Measurements from ENCODE around the gene SHC4.
"Not testable (repeated sequence)": the region's sequence is repeated elsewhere in the genome, so short reads cannot be mapped to it uniquely, and the experiment has no call there.

Gene SHC4

DNA sequence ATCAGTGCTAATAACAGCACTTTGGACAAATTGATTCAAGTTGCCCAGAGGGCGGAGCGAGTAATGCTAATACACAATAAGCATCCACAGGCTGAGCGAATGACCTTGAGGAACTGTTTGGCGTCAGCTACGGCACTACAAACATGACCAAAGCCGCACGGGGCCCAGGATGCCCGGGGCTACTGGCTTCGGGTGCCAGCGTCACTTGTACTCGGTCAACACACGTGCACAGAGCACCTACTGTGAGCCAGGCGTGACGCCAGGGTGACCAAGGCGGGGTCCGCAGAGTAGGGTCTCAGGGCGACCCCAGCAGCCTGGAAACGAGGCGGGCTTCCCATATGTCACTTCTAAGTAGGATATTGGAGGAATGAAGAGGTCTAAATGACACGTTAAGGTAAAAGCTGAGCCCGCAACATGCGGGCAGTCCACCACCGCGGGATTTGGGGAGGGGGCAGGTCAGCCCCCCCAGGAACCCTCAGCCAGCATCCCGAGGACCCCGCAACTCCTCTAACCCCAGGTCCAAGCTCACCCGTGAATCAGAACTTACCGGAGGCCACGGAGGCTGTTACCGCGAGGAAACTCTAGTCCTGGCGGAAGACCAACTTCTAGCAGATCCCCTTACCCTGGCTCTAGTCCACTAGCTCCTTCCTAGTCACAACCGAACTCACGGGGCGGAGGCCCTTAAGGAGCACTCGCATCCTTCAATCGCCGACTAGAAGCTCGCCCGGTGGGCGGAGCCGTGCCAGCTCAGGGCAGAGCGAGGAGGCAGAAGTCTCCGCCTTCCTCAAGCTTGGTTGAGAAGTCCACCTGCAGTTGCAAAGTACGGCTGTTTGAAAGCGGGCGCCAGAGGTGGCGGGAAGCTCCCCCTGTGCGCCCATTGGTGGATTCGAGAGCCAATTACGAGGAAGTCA, 153.1 kb downstream of the SHC4 start, which contains the start of gene CEP152:
TSS of gene CEP152 (minus strand) at position 656 of the 911 bp plus-strand sequence. CDS start 5,420 bp downstream, outside the sequence.
- peak within 1 kb of the TSS in 14 of 21 experiments; percentile 18 to 76 (median 60) for H3K27ac ChIP-seq

DNA sequence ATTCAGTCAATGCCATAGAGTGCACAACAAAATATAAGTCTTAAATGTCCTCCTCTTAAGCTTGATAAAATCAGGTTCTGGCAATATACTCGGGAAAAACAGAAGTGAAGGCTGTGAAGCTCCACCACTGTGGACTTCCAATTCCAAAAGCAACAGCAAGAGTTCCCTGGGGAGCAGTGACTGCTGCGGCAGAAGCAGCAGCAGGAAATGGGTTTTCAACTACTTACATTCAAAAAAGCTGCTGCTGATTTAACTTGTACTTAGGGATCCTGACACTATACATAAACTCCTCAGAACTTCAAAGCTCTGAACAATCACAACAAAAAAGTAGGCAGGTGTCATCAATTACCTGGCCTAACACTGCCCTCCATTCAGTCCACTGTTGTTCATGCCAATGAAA, 157.6 kb downstream of the SHC4 start:
- no peak overlapping the region for H3K27ac ChIP-seq
- no peak overlapping the region for H3K4me3 ChIP-seq

More for the DNA sequence above, 153.1 kb downstream of the SHC4 start, which contains the start of gene CEP152:
- H3K4me3 ChIP-seq, result peak within 1 kb of the TSS; percentile 50 to 87 (median 67)

DNA sequence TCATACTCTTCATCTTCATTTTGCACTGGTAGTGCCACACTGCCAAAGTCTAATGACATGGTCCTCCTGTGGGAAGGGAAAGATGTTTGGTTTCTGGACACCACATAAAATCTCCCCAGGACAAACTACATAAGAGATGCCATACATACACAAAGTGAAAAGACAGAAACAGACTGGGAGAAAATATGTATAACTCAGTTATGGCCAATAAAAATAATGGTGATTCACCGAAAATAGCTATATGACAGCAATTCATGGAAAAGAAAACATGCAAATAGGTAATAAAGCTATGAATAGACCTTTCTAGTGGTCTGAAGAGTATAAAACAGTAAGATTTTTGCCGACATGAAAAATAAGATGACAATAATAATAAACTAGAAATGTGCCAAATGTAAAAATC, 158.1 kb downstream of the SHC4 start:
- no peak overlapping the region for H3K27ac ChIP-seq
- no peak overlapping the region for H3K4me3 ChIP-seq

DNA sequence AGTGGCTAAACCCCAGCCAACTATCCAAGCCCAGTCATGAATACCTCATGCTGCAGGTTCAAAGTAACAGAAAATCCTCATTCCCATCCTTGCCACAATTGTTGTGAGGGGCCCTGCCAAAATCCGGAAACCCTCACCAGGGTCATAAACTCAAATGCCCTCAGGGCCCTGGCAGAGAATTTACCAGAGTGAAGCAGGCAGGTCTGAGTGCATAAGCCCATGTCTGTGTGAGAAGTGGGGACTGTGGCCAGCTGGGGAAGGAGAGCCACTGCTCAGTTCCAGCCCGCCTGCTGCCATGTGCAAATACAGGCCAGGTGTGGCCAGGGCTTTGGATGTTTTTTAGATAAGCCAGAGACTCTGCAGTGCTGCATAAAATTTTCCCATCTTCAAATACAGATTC, 159.8 kb downstream of the SHC4 start:
- Histone ChIP-seq H3K27ac (no peak overlapping the region), H3K4me3 (no peak overlapping the region)

DNA sequence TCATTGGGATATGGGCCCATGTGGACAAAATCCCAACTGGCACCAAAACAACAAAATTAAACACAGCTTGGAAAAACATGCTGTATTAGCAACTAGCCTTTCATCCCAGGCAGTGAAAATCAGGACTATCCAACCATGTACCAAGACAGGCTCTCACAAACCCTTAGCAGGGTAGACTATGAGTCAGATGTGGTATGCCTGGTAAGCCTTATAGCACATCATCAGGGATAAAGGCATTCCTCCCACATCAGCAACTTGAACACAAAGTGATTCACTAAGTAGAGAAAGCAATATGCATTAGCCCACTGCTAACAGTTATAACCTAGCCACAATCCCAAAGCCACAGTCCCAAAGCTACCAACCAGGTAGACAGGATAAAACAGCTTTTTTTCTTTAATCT, 160.9 kb downstream of the SHC4 start:
- Histone ChIP-seq H3K27ac (no peak overlapping the region), H3K4me3 (no peak overlapping the region)

- peak overlapping the region in 1 of 21 experiments; percentile 23 for H3K27ac ChIP-seq
- H3K4me3 ChIP-seq, result no peak overlapping the region
These were observed 161.5 kb downstream of the SHC4 start for GRCh38 chr15:48802257-48802656.

- H3K27ac ChIP-seq, result peak overlapping the region in 1 of 21 experiments; percentile 34
- no peak overlapping the region for H3K4me3 ChIP-seq
These were observed 162.8 kb downstream of the SHC4 start for GRCh38 chr15:48800811-48801455.

DNA sequence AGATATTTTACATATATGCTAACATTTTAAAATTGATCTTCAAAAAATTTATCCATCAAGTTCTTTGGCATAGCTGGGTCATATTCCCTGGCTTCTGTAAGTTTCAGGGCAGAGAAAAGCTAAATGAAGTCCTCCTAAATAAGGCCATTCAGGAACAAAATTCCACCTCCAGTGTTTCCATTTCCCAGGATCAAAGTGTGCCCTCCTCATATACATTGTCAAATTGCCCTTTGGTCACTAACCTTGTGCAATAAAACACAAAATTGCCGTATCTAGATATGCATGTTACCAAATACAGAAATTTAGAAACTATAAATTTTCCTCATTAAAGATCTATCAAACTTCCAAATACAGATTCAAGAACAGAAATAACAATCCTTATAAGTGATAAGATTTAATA, 163.5 kb downstream of the SHC4 start:
- H3K4me3 ChIP-seq, result no peak overlapping the region
- H3K27ac ChIP-seq, result peak overlapping the region in 1 of 21 experiments; percentile 34

DNA sequence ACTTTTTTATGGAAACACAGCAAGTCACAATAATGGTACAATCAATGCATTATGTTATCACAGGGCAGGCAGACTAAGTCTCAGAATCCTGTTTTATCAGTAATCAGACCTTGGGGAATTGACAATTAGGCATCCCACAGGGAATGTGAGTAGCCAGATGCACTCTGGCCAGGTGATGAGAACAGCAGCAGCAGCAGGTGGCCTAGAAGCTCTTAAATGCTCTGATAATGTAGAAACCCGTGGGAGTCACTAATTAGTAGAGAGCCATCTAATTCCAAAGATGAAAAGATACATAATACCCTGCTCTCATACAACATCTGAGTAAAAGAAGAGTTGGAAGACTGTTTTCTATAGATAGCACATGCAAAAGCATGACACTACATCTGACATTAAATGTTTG, 165.4 kb downstream of the SHC4 start:
- Histone ChIP-seq H3K4me3 (no peak overlapping the region), H3K27ac (no peak overlapping the region)

DNA sequence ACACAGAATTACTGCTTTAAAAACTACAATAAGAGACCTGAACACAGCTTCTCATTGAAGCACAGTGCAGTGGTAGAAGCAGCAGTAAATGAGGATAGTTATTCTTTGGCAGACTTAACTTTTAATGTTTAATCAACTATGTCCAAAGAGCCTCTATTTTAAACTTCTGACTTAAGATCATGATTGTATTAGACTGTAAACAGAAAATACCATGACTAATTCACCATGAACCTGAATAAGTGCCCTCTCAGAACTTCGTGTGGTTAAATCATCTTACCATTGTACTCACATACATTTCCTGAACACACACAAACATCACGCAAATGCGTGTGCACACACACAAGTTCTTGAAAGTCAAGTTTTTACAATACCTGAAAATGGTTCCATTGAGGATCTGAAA, 166.8 kb downstream of the SHC4 start:
- Histone ChIP-seq H3K4me3 (no peak overlapping the region), H3K27ac (no peak overlapping the region)

- H3K4me3 ChIP-seq, result no peak overlapping the region
These were observed 167.2 kb downstream of the SHC4 start for GRCh38 chr15:48796521-48796920.

GRCh38 chr15:48795901-48796300, 167.8 kb downstream of the SHC4 start:
- Histone ChIP-seq H3K4me3 (no peak overlapping the region), H3K27ac (no peak overlapping the region)

More at GRCh38 chr15:48796521-48796920, 167.2 kb downstream of the SHC4 start:
- H3K27ac ChIP-seq, result no peak overlapping the region

GRCh38 chr15:48794697-48795134, 169.0 kb downstream of the SHC4 start:
- Histone ChIP-seq H3K4me3 (no peak overlapping the region), H3K27ac (peak overlapping the region in 9 of 21 experiments; percentile 46 to 72 (median 54))

DNA sequence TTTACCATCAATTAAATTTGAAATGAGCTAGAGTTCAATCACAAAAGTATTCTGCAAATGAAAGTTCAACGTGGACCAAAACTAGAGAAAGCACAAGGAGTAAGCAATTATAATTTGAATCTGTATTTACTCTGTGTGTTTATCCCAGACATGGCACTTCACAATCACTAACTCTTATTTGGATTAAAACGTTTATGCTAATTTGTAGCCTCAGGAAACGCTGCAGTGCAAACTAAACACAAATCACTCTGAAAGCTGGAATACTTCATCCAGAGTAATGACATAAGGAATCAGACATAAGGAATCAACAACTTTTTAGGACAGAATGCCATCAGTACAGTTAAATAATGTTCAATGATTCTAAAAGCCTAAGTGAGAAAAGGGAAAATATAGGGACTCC, 171.3 kb downstream of the SHC4 start:
- Histone ChIP-seq H3K27ac (no peak overlapping the region), H3K4me3 (no peak overlapping the region)

DNA sequence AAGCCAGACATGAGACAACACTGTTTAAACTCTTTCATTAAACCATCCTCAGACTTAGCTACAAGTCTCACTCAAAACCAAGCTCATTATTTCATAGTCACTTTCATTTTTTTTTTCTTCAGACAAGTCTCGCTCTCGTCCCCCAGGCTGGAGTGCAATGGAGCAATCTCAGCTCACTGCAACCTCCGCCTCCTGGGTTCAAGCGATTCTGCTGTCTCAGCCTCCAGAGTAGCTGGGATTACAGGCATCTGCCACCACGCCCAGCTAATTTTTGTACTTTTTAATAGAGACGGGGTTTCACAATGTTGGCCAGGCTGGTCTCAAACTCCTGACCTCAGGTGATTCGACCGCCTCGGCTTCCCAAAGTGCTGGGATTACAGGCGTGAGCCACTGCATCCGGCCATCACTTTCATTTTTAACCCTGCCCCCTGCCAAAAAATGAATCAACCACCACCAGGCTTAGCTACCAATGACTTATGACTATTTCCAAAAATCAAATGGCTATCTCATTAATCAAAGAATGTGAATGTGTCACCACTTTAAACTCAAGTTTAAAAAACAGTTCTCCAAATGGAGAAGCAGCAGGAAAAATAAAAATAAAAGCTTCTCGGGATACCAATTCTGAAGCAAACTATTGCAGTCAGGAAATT, 173.1 kb downstream of the SHC4 start:
- peak overlapping the region in 4 of 21 experiments; percentile 5 to 65 (median 58) for H3K27ac ChIP-seq
- H3K4me3 ChIP-seq, result not testable (repeated sequence)

- Histone ChIP-seq H3K27ac (no peak overlapping the region), H3K4me3 (no peak overlapping the region)
These were observed 178.0 kb downstream of the SHC4 start for GRCh38 chr15:48785712-48786111.

- Histone ChIP-seq H3K4me3 (no peak overlapping the region), H3K27ac (no peak overlapping the region)
These were observed 178.5 kb downstream of the SHC4 start for GRCh38 chr15:48785195-48785594.

- H3K4me3 ChIP-seq, result no peak overlapping the region
- H3K27ac ChIP-seq, result no peak overlapping the region
These were observed 179.0 kb downstream of the SHC4 start for GRCh38 chr15:48784756-48785155.

DNA sequence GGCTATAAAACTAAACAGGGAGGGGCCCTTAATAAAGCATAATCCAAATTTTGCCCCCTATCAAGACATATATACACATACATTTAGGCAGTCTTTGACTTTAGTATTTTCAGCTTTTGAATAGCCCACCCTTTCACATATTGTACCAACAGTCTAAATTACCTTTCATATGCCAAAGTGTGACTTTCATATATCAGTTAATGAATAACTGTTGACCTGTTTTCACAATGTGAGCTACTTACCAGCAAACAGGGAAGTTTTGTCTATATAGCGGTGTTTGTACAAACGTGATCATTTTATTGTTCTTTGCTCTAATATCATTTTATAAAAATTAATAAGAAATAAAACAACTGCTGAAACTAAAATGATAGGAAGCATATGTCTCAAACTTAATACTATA, 180.8 kb downstream of the SHC4 start:
- no peak overlapping the region for H3K4me3 ChIP-seq
- H3K27ac ChIP-seq, result no peak overlapping the region

DNA sequence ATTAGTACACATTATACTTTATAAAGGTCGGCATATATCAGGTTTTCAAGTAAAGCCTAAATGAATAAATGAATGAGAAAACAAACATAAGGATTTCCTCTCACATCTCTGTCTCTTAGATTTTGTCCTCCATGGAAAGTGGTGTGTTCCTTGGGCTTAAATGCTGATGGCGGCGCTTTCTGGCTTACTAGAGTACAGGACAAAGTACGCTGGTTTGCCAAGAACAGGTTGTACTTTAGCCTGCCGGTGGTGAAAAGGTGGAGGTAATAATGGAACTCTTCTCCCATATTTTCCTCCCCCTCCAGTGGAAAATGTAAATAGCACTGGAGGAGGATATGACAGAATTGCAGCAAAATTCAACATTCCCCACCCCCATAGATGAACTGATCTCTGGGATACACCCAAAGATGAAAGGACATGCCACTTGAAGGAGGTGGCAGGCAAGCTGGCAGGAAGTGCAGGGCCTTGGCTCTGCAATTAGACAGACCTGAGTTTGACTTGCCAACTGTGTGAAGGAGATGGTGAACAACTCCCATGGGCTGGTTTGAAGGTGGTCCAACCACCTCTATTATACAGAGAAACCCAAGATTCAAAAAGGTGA, 182.1 kb downstream of the SHC4 start:
- no peak overlapping the region for H3K4me3 ChIP-seq
- no peak overlapping the region for H3K27ac ChIP-seq

All from skin epidermis (tissue), 12 donors.